Neuronal stem cell (in vitro differentiated cells): ENCODE measurements around the gene MT1X.

ENCODE experiments used
- DNase-seq: peaks from one replicate; pipeline ENCODE4 v3.0.0-alpha.2; 2013; ENCODE audit warnings: low spot score
- H2AFZ ChIP-seq: one replicate; pipeline ENCODE4 v1.6.1; 2013; ENCODE audit warnings: mild to moderate bottlenecking, low read length, inconsistent platforms
- H2AK5ac ChIP-seq: 2 replicates; pipeline ENCODE4 v1.6.1; 2013; ENCODE audit warnings: low read depth, mild to moderate bottlenecking, inconsistent platforms, low read length, moderate library complexity, mixed read lengths
- H2BK120ac ChIP-seq: 2 replicates; pipeline ENCODE4 v1.6.1; 2013; ENCODE audit warnings: low read depth, mild to moderate bottlenecking, inconsistent platforms, low read length, moderate library complexity, mixed read lengths
- H2BK12ac ChIP-seq: one replicate; pipeline ENCODE4 v1.6.1; 2013; ENCODE audit warnings: low read length, inconsistent platforms
- H2BK15ac ChIP-seq: 2 replicates; pipeline ENCODE4 v1.6.1; 2013; ENCODE audit warnings: mild to moderate bottlenecking, low read length, inconsistent platforms, mixed read lengths
- H2BK5ac ChIP-seq: one replicate; pipeline ENCODE4 v1.6.1; 2013; ENCODE audit warnings: inconsistent platforms, mild to moderate bottlenecking, low read length, moderate library complexity
- H3K14ac ChIP-seq: one replicate; pipeline ENCODE4 v1.6.1; 2013; ENCODE audit warnings: low read length, inconsistent platforms
- H3K18ac ChIP-seq: 2 replicates; pipeline ENCODE4 v1.6.1; 2013; ENCODE audit warnings: low read length, inconsistent platforms
- H3K23ac ChIP-seq: 2 replicates; pipeline ENCODE4 v1.6.1; 2013; ENCODE audit warnings: low read depth, mild to moderate bottlenecking, mixed read lengths, low read length, inconsistent platforms; ENCODE audit not compliant: poor library complexity
- H3K27ac ChIP-seq: replicated peaks from 3 replicates; pipeline ENCODE4 v1.5.1; 2013; ENCODE audit warnings: low read length, inconsistent platforms
- H3K27me3 ChIP-seq, 3 experiments: 2 replicates each; pipeline ENCODE4 v1.6.1; 2013; ENCODE audit warnings: low read length in 3 of 3, mild to moderate bottlenecking in 2 of 3, inconsistent platforms in 1 of 3, low read depth in 1 of 3, mixed read lengths in 1 of 3, moderate library complexity in 1 of 3; ENCODE audit not compliant: control insufficient read depth in 3 of 3, insufficient read depth in 3 of 3
- H3K36me3 ChIP-seq, 2 donors: replicated peaks in 1 of 2; 2 replicates each; pipeline ENCODE4 v1.6.1; 2013; ENCODE audit warnings: low read length in 2 of 2; ENCODE audit not compliant: control insufficient read depth in 2 of 2, insufficient read depth in 2 of 2
- H3K4ac ChIP-seq: 2 replicates; pipeline ENCODE4 v1.6.1; 2013; ENCODE audit warnings: inconsistent platforms, mild to moderate bottlenecking, low read length, moderate library complexity
- H3K4me1 ChIP-seq, 2 donors: 1 replicate in 1 of 2; 2 replicates in 1 of 2; pipeline ENCODE4 v1.6.1; 2013; ENCODE audit warnings: low read length in 2 of 2, low read depth in 1 of 2; ENCODE audit not compliant: control insufficient read depth in 2 of 2, insufficient read depth in 1 of 2
- H3K4me2 ChIP-seq: one replicate; pipeline ENCODE4 v1.6.1; 2013; ENCODE audit warnings: mild to moderate bottlenecking, low read length, inconsistent platforms; ENCODE audit not compliant: insufficient read depth, poor library complexity, severe bottlenecking
- H3K4me3 ChIP-seq, 2 donors: 2 replicates each; pipeline ENCODE4 v1.5.1; 2013; ENCODE audit warnings: low read length in 2 of 2, mild to moderate bottlenecking in 2 of 2, inconsistent platforms in 1 of 2, moderate library complexity in 1 of 2
- H3K79me1 ChIP-seq: one replicate; pipeline ENCODE4 v1.6.1; 2013; ENCODE audit warnings: low read depth, mild to moderate bottlenecking, inconsistent platforms, low read length, moderate library complexity
- H3K9ac ChIP-seq: one replicate; pipeline ENCODE4 v1.6.1; 2013; ENCODE audit warnings: mild to moderate bottlenecking, low read depth, low read length, inconsistent platforms; ENCODE audit not compliant: poor library complexity
- H3K9me3 ChIP-seq, 2 donors: replicated peaks in 1 of 2; 2 replicates each; pipeline versions ENCODE3 to v1.6.1; 2013; ENCODE audit warnings: low read length in 2 of 2, mild to moderate bottlenecking in 2 of 2, inconsistent platforms in 1 of 2, low read depth in 1 of 2, mixed read lengths in 1 of 2, moderate library complexity in 1 of 2; ENCODE audit not compliant: control insufficient read depth in 2 of 2, insufficient read depth in 1 of 2
- H4K8ac ChIP-seq: one replicate; pipeline ENCODE4 v1.6.1; 2013; ENCODE audit warnings: low read depth, mild to moderate bottlenecking, inconsistent platforms, low read length, moderate library complexity
- H4K91ac ChIP-seq: one replicate; pipeline ENCODE4 v1.6.1; 2013; ENCODE audit warnings: low read length, low read depth, mild to moderate bottlenecking, inconsistent platforms; ENCODE audit not compliant: poor library complexity
- WGBS, 2 donors: extraction: QIAGEN DNeasy Blood & Tissue Kit; methylation state at CpG; one replicate each; pipeline ENCODE4 v1.1.7; 2013; ENCODE audit warnings: missing lambda C conversion rate in 2 of 2, mixed read lengths in 1 of 2; ENCODE audit not compliant: insufficient read length in 2 of 2, insufficient replicate concordance in 1 of 2; ENCODE audit errors: extremely low coverage in 2 of 2; 5-methylcytosine and 5-hydroxymethylcytosine counted together

Gene MT1X

GRCh38 chr16:56667581-56668571, 14.4 kb upstream of the MT1X start, which contains the start of gene MT1G:
Gene MT1G (minus strand): TSS chr16:56668065. CDS start chr16:56667993, 72 bp downstream.
- no peak for DNase-seq
- Histone ChIP-seq H3K4me3 (no peak within 1 kb of the TSS), H3K27ac (no peak within 1 kb of the TSS), H3K79me1 (no peaks in the 10 kb centered on the region), H3K14ac (no peak within 1 kb of the TSS), H2BK12ac (no peak within 1 kb of the TSS), H3K27me3 (peaks cover 42 to 100% (median 97%) of the 10 kb centered on the region in 3 experiments), H3K4ac (no peak within 1 kb of the TSS), H4K8ac (no peak within 1 kb of the TSS), H2AK5ac (no peak within 1 kb of the TSS), H2BK120ac (no peak within 1 kb of the TSS), H4K91ac (no peak within 1 kb of the TSS), H3K9ac (no peak within 1 kb of the TSS), H2BK5ac (no peak within 1 kb of the TSS), H3K36me3 (no peaks in the 10 kb centered on the region), H3K18ac (no peak within 1 kb of the TSS), H2BK15ac (no peak within 1 kb of the TSS), H3K23ac (peak within 1 kb of the TSS; percentile 83), H2AFZ (no peak within 1 kb of the TSS), H3K9me3 (peaks cover 0 to 2% of the 10 kb centered on the region in 2 donors), H3K4me1 (no peaks in the 10 kb centered on the region), H3K4me2 (no peak within 1 kb of the TSS)
- whole genome bisulfite sequencing, 2 donors = no CpG with 5 or more reads among the region's 46 CpGs

DNA sequence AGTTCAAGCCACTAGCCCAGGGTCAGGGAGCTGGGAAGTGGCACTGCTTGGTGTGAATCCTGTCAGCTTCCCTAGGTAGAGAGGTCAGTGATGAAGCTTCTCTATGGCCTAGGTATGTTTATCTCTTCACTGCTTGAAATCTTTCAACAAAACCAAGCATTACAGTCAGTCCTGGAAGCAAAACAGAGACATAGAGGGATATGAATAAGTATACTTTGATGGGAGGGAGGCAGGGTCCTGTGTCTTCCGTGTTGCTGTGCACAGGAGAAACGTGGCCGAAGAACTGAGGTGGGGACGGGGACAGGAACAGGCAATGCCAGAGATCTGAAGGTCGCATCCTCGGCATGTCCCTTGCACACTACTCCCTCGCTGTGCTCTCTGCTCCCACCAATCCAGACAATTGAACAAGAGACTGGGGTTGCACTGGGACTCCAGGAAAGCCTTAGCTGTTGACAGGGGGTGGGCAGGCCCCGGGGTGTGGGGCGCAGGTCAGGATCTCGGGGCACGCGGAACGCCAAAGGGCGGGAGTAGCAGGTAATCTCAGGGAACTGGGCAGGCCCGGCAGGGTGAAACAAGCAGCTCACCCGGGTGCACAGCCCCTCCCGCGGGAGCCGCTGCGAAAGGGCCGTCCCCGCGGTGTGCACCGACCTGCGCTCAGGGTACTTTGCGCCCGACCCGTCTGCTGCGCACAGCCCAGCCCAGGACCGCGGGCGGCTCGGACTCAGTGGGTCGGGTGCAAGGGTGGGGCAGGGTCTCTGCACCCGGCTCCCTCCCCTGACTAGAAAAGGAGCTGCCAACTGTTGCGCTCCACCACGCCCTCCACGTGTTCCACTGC, 13.0 kb upstream of the MT1X start, which contains the start of gene MT1H:
MT1H (plus strand) TSS at position 810 of the 835 bp plus-strand sequence. CDS start 71 bp downstream, outside the sequence.
- Histone ChIP-seq H3K79me1 (no peaks in the 10 kb centered on the region), H3K27ac (no peak within 1 kb of the TSS), H2BK120ac (no peak within 1 kb of the TSS), H3K4me3 (no peak within 1 kb of the TSS), H3K4me2 (no peak within 1 kb of the TSS), H2AK5ac (no peak within 1 kb of the TSS), H3K4ac (no peak within 1 kb of the TSS), H2BK12ac (no peak within 1 kb of the TSS), H3K14ac (no peak within 1 kb of the TSS), H3K18ac (peak within 1 kb of the TSS; percentile 51), H3K9ac (no peak within 1 kb of the TSS), H3K23ac (peak within 1 kb of the TSS; percentile 40), H3K36me3 (no peaks in the 10 kb centered on the region), H2BK15ac (no peak within 1 kb of the TSS), H2AFZ (no peak within 1 kb of the TSS), H3K27me3 (peaks cover 42 to 100% (median 96%) of the 10 kb centered on the region in 3 experiments), H4K8ac (no peak within 1 kb of the TSS), H3K4me1 (no peaks in the 10 kb centered on the region), H3K9me3 (peaks cover 0 to 2% of the 10 kb centered on the region in 2 donors), H4K91ac (no peak within 1 kb of the TSS), H2BK5ac (no peak within 1 kb of the TSS)
- no CpG with 5 or more reads among the region's 38 CpGs for WGBS, 2 donors
- DNase-seq = no peak

GRCh38 chr16:56669840-56670619, 12.2 kb upstream of the MT1X start:
- peaks cover 40 to 97% (median 95%) of the 10 kb centered on the region in 3 experiments for H3K27me3 ChIP-seq
- H3K4ac ChIP-seq = no peak overlapping the region
- H3K79me1 ChIP-seq = no peaks in the 10 kb centered on the region
- no peak overlapping the region for H2BK5ac ChIP-seq
- no peak overlapping the region for H3K18ac ChIP-seq
- H3K36me3 ChIP-seq = no peaks in the 10 kb centered on the region
- H4K8ac ChIP-seq = no peak overlapping the region
- no peak overlapping the region for H3K27ac ChIP-seq
- H3K23ac ChIP-seq = no peak overlapping the region
- H2AK5ac ChIP-seq = no peak overlapping the region
- H3K9ac ChIP-seq = no peak overlapping the region
- no peaks in the 10 kb centered on the region for H3K4me1 ChIP-seq
- no CpG with 5 or more reads among the region's 19 CpGs for WGBS, 2 donors
- no peak overlapping the region for H3K4me2 ChIP-seq
- H3K14ac ChIP-seq = no peak overlapping the region
- H3K9me3 ChIP-seq = peaks cover 0 to 2% of the 10 kb centered on the region in 2 donors
- no peak for DNase-seq
- no peak overlapping the region for H2AFZ ChIP-seq
- H2BK15ac ChIP-seq = no peak overlapping the region
- H2BK12ac ChIP-seq = no peak overlapping the region
- H2BK120ac ChIP-seq = no peak overlapping the region
- H4K91ac ChIP-seq = no peak overlapping the region
- no peak overlapping the region for H3K4me3 ChIP-seq
